ENCODE results near the gene CDYL2. TPM values are rescaled to one million over a fixed set of nuclear protein-coding genes. Genes with fewer than 3 reads are reported as not detected.

Gene CDYL2
- total RNA-seq, 1 donor from 2014 or later = 3.0 TPM

DNA sequence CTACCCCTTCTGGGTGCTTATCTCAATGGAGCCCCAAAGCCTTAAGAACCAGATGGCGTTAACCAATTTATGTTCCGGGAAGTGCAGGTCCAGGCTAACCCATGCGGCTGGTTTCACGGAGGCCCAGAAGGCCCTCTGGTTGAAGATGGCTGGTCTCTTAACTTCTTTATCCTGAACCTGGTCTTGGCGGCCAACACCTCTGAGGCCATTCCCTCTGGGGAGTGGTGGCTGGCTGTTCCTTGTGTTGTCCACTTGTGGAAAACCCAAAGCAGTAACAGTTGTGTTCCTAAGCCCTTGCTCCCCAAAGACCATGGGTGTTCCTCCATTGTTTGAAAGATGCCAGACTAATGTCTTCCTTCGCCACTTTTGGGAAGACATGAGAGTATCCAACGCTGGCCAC is 1.5 kb downstream of the CDYL2 start:
- peaks cover 49% of the 10 kb centered on the region for H3K27me3 Mint-ChIP-seq (ENCODE audit: low read depth)
- DNase-seq (ENCODE audit: low spot score in 2 of 2, unreplicated experiment in 2 of 2) = no peak
- peaks cover 9% of the 10 kb centered on the region for H3K9me3 Mint-ChIP-seq
- H3K4me1 Mint-ChIP-seq = no peaks in the 10 kb centered on the region
- H3K4me3 Mint-ChIP-seq = peak overlapping the region; percentile 60
- no peaks in the 10 kb centered on the region for H3K36me3 Mint-ChIP-seq
- TF ChIP-seq, protein P1, sequence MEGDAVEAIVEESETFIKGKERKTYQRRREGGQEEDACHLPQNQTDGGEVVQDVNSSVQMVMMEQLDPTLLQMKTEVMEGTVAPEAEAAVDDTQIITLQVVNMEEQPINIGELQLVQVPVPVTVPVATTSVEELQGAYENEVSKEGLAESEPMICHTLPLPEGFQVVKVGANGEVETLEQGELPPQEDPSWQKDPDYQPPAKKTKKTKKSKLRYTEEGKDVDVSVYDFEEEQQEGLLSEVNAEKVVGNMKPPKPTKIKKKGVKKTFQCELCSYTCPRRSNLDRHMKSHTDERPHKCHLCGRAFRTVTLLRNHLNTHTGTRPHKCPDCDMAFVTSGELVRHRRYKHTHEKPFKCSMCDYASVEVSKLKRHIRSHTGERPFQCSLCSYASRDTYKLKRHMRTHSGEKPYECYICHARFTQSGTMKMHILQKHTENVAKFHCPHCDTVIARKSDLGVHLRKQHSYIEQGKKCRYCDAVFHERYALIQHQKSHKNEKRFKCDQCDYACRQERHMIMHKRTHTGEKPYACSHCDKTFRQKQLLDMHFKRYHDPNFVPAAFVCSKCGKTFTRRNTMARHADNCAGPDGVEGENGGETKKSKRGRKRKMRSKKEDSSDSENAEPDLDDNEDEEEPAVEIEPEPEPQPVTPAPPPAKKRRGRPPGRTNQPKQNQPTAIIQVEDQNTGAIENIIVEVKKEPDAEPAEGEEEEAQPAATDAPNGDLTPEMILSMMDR (IDR thresholded peaks at IDR 0.05; ENCODE audit: unreplicated experiment) = no peak
- no peak overlapping the region for H3K27ac Mint-ChIP-seq

DNA sequence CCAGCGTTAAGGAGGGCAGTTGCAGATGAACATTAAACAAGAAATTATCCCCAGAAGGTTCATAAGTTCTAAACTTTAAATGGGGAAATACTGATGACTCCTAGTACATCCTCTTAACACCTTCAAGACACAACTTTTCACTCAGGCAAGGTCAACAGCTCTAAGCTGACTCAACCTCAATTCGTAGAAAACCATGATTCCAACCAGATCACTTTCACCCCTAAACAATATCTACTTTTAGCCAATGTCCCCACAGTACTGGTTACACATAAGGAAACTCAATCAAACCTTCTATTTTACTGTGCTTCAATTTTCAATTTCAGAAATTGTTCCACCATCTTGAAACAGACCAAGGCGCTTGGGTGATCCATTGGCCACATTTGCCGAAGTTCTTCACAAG is 2.3 kb downstream of the CDYL2 start:
- H3K9me3 Mint-ChIP-seq = peaks cover 9% of the 10 kb centered on the region
- peaks cover 57% of the 10 kb centered on the region for H3K27me3 Mint-ChIP-seq (ENCODE audit: low read depth)
- peak overlapping the region; percentile 60 for H3K4me3 Mint-ChIP-seq
- no peaks in the 10 kb centered on the region for H3K36me3 Mint-ChIP-seq
- DNase-seq (ENCODE audit: low spot score in 2 of 2, unreplicated experiment in 2 of 2) = no peak
- TF ChIP-seq, protein P1 (IDR thresholded peaks at IDR 0.05; ENCODE audit: unreplicated experiment) = no peak
- no peaks in the 10 kb centered on the region for H3K4me1 Mint-ChIP-seq
- H3K27ac Mint-ChIP-seq = no peak overlapping the region

DNA sequence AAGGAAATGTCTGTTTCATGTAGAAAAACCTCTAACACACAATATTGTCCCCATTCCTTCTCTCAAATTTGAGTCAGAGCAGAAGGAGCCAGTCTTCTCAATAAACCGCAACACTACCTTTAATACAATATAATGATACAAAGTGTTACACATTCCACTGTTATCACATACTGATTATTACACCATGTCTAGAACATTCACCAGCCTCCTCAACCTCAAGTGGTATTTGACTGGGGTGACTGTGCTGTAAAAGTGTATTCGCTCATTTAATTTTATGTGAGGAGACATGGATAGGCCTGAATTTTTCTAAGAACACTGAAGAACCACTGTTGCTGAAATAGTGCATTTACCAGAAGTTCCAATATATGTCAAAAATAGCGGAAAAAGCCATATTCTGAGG is 10.3 kb downstream of the CDYL2 start:
- H3K36me3 Mint-ChIP-seq = no peaks in the 10 kb centered on the region
- no peaks in the 10 kb centered on the region for H3K4me1 Mint-ChIP-seq
- no peaks in the 10 kb centered on the region for H3K9me3 Mint-ChIP-seq
- no peak overlapping the region for H3K27ac Mint-ChIP-seq
- H3K27me3 Mint-ChIP-seq (ENCODE audit: low read depth) = peaks cover 50% of the 10 kb centered on the region
- TF ChIP-seq, protein P1 (IDR thresholded peaks at IDR 0.05; ENCODE audit: unreplicated experiment) = no peak
- no peak for DNase-seq (ENCODE audit: low spot score in 2 of 2, unreplicated experiment in 2 of 2)
- no peak overlapping the region for H3K4me3 Mint-ChIP-seq

DNA sequence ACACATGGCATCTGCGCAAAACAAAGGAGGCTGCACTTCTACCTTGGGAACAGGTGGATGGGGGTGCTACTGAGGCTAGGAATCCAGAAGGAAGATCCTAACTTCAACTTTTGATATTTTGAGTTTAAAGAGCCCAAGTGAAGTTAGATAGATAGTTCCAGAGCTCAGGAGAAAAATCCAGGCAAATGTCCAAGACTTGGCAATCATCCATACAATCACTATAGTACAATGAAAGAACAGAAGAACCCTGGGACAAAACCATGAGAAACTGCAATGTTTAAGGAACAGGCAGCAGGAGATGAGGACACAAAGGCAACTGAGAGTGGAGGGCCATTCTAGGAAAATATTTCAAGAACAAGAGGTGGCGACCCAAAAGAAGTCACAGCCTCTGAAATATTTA is 12.4 kb downstream of the CDYL2 start:
- Mint-ChIP-seq H3K27me3 (ENCODE audit: low read depth) (peaks cover 38% of the 10 kb centered on the region), H3K4me3 (no peak overlapping the region), H3K9me3 (no peaks in the 10 kb centered on the region), H3K27ac (no peak overlapping the region), H3K4me1 (no peaks in the 10 kb centered on the region), H3K36me3 (no peaks in the 10 kb centered on the region)
- no peak for DNase-seq (ENCODE audit: low spot score in 2 of 2, unreplicated experiment in 2 of 2)
- TF ChIP-seq, protein P1 (IDR thresholded peaks at IDR 0.05; ENCODE audit: unreplicated experiment) = no peak

DNA sequence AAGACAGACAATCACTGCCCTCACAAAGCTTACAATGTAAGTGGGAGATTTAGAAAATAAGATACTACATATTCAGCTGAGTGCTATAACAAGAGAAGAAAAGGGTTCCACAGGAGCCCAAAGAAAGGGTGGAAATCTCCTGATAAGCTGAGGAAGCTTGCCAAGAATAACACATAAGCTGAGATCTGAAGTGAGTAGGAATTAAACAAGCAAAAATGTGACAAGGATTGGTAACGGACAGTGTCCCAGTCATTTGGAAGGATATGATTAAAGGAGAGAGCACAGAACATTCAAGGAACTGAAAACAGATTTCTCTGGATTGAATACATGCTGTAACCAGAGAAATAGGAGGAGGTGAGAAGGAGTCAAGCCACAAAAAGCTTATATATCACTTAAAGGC is 13.0 kb downstream of the CDYL2 start:
- no peak for DNase-seq (ENCODE audit: low spot score in 2 of 2, unreplicated experiment in 2 of 2)
- Mint-ChIP-seq H3K4me3 (no peak overlapping the region), H3K27ac (no peak overlapping the region), H3K27me3 (ENCODE audit: low read depth) (peaks cover 32% of the 10 kb centered on the region), H3K4me1 (no peaks in the 10 kb centered on the region), H3K9me3 (no peaks in the 10 kb centered on the region), H3K36me3 (no peaks in the 10 kb centered on the region)
- TF ChIP-seq, protein P1 (IDR thresholded peaks at IDR 0.05; ENCODE audit: unreplicated experiment) = no peak

DNA sequence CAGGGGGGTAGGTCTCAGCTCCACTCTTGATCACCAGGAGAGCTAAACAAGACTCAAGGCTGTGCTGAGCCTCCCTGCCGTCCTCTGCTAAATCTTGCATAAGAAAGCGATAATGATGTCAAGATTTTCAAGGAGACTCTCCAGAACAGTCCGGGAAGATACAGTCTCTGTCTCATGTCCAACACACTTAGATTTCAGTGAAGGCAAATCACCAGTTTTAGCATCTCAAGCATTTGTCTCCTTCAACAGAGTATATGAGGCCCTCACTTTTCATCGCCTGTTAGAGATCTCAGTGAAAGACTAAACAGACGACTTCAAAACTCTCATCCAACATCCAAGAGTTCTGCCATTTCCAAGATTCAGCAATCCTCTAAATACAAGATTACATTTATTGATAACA is 13.6 kb downstream of the CDYL2 start:
- no peak for DNase-seq (ENCODE audit: low spot score in 2 of 2, unreplicated experiment in 2 of 2)

More for the DNA sequence above, 13.6 kb downstream of the CDYL2 start:
- no peak overlapping the region for H3K4me3 Mint-ChIP-seq
- TF ChIP-seq, protein P1 (IDR thresholded peaks at IDR 0.05; ENCODE audit: unreplicated experiment) = no peak
- peaks cover 6% of the 10 kb centered on the region for H3K9me3 Mint-ChIP-seq
- no peaks in the 10 kb centered on the region for H3K36me3 Mint-ChIP-seq
- no peak overlapping the region for H3K27ac Mint-ChIP-seq
- peaks cover 26% of the 10 kb centered on the region for H3K27me3 Mint-ChIP-seq (ENCODE audit: low read depth)
- H3K4me1 Mint-ChIP-seq = no peaks in the 10 kb centered on the region
